Right lobe of liver (tissue), 4 donors: ENCODE results near the gene ELFN1.

ENCODE experiments used
- CTCF ChIP-seq, 4 donors: fragments of 200-600 bp in 3 of 4; fragments of 450-650 bp in 1 of 4; IDR thresholded peaks; one replicate each; pipeline versions ENCODE4 v1.5.1 to v1.8.0; 2016 to 2022; ENCODE audit warnings: antibody characterized with exemption in 4 of 4, mild to moderate bottlenecking in 2 of 4
- POLR2A ChIP-seq: fragments of 450-650 bp; IDR thresholded peaks from one replicate; pipeline ENCODE4 v1.6.1; 2017; ENCODE audit warnings: antibody characterized with exemption, mild to moderate bottlenecking
- donor health status: DM: no; HTN: no; CAD: no.
- donor health status: DM: no; HTN: no; CAD: no.
- donor health status: DM: no; HTN: yes; CAD: no.

- TF ChIP-seq CTCF (IDR thresholded peaks at IDR 0.05) (no peak), POLR2A (no peak)
These were observed 74.4 kb downstream of the ELFN1 start for GRCh38 chr7:1744296-1745017.
